Mesothelial cell of epicardium (in vitro differentiated cells): ENCODE results near the gene MOCOS. TPM values are rescaled to one million over a fixed set of nuclear protein-coding genes. Genes with fewer than 3 reads are reported as not detected.

ENCODE experiments used
- DNase-seq, 2 experiments: peaks; one replicate each; pipeline ENCODE4 v3.0.0; 2021; ENCODE audit warnings: low spot score in 2 of 2; ENCODE audit not compliant: unreplicated experiment in 2 of 2
- H3K27ac Mint-ChIP-seq: 2 replicates; pipeline ENCODE4 v1.8.0; 2021; ENCODE audit warnings: mixed read lengths
- H3K27me3 Mint-ChIP-seq: 2 replicates; pipeline ENCODE4 v1.8.0; 2021; ENCODE audit warnings: low read depth, mixed read lengths
- H3K36me3 Mint-ChIP-seq: 2 replicates; pipeline ENCODE4 v1.8.0; 2021; ENCODE audit warnings: mixed read lengths
- H3K4me1 Mint-ChIP-seq: 2 replicates; pipeline ENCODE4 v1.8.0; 2021; ENCODE audit warnings: mixed read lengths
- H3K4me3 Mint-ChIP-seq: 2 replicates; pipeline ENCODE4 v1.8.0; 2021; ENCODE audit warnings: mild to moderate bottlenecking, moderate library complexity, mixed read lengths
- H3K9me3 Mint-ChIP-seq: 2 replicates; pipeline ENCODE4 v1.8.0; 2021; ENCODE audit warnings: mixed read lengths
- CTCF ChIP-seq: fragments of 200-600 bp; sonication (generic); IDR thresholded peaks from one replicate; pipeline ENCODE4 v1.5.0; 2021; ENCODE audit warnings: antibody characterized with exemption; ENCODE audit not compliant: unreplicated experiment
- total RNA-seq: library from RNA; stranded (reverse); gene quantifications from 3 replicates; pipeline ENCODE4 v1.2.1, GENCODE V29; 2021

Gene MOCOS
- total RNA-seq, 1 donor from 2014 or later = 2.2 TPM

- H3K4me1 Mint-ChIP-seq = no peaks in the 10 kb centered on the region
- peaks cover 15% of the 10 kb centered on the region for H3K27me3 Mint-ChIP-seq
- H3K36me3 Mint-ChIP-seq = no peaks in the 10 kb centered on the region
- TF ChIP-seq CTCF = no peak
- no peak overlapping the region for H3K27ac Mint-ChIP-seq
- no peak for DNase-seq
- H3K9me3 Mint-ChIP-seq = peaks cover 8% of the 10 kb centered on the region
- H3K4me3 Mint-ChIP-seq = no peak overlapping the region
Observed at GRCh38 chr18:36295880-36296301, 108.6 kb downstream of the MOCOS start.

- H3K27ac Mint-ChIP-seq = no peak overlapping the region
- H3K4me3 Mint-ChIP-seq = no peak overlapping the region
- DNase-seq = peak; percentile 50 to 81
- H3K9me3 Mint-ChIP-seq = peaks cover 2% of the 10 kb centered on the region
- TF ChIP-seq CTCF = peak; percentile 29
- peaks cover 2% of the 10 kb centered on the region for H3K4me1 Mint-ChIP-seq
- no peaks in the 10 kb centered on the region for H3K36me3 Mint-ChIP-seq
- H3K27me3 Mint-ChIP-seq = peaks cover 15% of the 10 kb centered on the region
Observed at GRCh38 chr18:36296650-36297416, 109.5 kb downstream of the MOCOS start.

- peaks cover 15% of the 10 kb centered on the region for H3K27me3 Mint-ChIP-seq
- H3K4me3 Mint-ChIP-seq = peak within 1 kb of the TSS; percentile 62
- TF ChIP-seq CTCF = no peak
- H3K27ac Mint-ChIP-seq = no peak within 1 kb of the TSS
- DNase-seq = peak in 1 of 2 experiments; percentile 55
- H3K36me3 Mint-ChIP-seq = no peaks in the 10 kb centered on the region
- H3K9me3 Mint-ChIP-seq = no peaks in the 10 kb centered on the region
- peaks cover 6% of the 10 kb centered on the region for H3K4me1 Mint-ChIP-seq
Observed at GRCh38 chr18:36297417-36298125, 110.3 kb downstream of the MOCOS start, which contains the start of gene FHOD3. TSS of gene FHOD3 (plus strand) at chr18:36297713. CDS start at chr18:36297836, 123 bp downstream.

- Mint-ChIP-seq H3K27ac (no peak overlapping the region), H3K4me1 (peaks cover 12% of the 10 kb centered on the region), H3K4me3 (peak overlapping the region; percentile 46), H3K9me3 (no peaks in the 10 kb centered on the region), H3K36me3 (no peaks in the 10 kb centered on the region), H3K27me3 (peaks cover 15% of the 10 kb centered on the region)
- TF ChIP-seq CTCF = no peak
- no peak for DNase-seq
Observed at GRCh38 chr18:36298126-36298741, 110.9 kb downstream of the MOCOS start.

GRCh38 chr18:36299015-36299414, 111.7 kb downstream of the MOCOS start:
- Mint-ChIP-seq H3K27me3 (peaks cover 15% of the 10 kb centered on the region), H3K4me3 (peak overlapping the region; percentile 46), H3K27ac (no peak overlapping the region), H3K9me3 (no peaks in the 10 kb centered on the region), H3K4me1 (peaks cover 17% of the 10 kb centered on the region), H3K36me3 (no peaks in the 10 kb centered on the region)
- no peak for TF ChIP-seq CTCF
- no peak for DNase-seq
